ENCODE measurements around the gene TMEM115. TPM values are rescaled to one million over a fixed set of nuclear protein-coding genes. Genes with fewer than 3 reads are reported as not detected.

TMEM115 gene
- total RNA-seq, 3 donors from 2014 or later: 41.4 to 51.6 (median 41.4) TPM

DNA sequence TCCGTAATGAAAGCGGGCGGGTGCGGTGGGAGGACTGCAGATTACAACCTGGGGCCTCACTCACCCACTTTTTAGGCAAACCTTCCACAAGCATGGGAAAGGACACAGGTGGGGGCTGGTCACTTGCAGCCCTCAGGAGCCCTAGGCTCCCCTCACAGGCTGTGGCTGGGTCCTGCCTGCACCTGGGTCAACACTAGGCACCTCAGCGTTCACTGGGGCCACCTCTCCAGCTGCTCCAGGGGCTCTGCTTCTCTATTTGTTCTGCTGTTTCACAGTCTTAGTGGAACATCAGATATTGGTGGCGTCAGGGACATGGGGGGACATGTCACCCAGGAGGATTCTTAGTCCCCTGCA is 30.1 kb upstream of the TMEM115 start:
- TF ChIP-seq, protein P1, sequence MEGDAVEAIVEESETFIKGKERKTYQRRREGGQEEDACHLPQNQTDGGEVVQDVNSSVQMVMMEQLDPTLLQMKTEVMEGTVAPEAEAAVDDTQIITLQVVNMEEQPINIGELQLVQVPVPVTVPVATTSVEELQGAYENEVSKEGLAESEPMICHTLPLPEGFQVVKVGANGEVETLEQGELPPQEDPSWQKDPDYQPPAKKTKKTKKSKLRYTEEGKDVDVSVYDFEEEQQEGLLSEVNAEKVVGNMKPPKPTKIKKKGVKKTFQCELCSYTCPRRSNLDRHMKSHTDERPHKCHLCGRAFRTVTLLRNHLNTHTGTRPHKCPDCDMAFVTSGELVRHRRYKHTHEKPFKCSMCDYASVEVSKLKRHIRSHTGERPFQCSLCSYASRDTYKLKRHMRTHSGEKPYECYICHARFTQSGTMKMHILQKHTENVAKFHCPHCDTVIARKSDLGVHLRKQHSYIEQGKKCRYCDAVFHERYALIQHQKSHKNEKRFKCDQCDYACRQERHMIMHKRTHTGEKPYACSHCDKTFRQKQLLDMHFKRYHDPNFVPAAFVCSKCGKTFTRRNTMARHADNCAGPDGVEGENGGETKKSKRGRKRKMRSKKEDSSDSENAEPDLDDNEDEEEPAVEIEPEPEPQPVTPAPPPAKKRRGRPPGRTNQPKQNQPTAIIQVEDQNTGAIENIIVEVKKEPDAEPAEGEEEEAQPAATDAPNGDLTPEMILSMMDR (IDR thresholded peaks at IDR 0.05): no peak
- ATAC-seq (no peak), DNase-seq (no peak)
- Histone ChIP-seq H3K4me3 (no peak overlapping the region), H3K4me1 (ENCODE audit: low read depth) (peaks cover 3% of the 10 kb centered on the region), H3K36me3 (ENCODE audit: low read depth) (no peaks in the 10 kb centered on the region), H3K9me3 (no peaks in the 10 kb centered on the region)
- intact Hi-C loops (cut with DNase I, micrococcal nuclease): no loop called here

- ATAC-seq: no peak
- intact Hi-C loops (cut with DNase I, micrococcal nuclease): no loop called here
- Histone ChIP-seq H3K4me3 (no peak overlapping the region), H3K4me1 (ENCODE audit: low read depth) (peaks cover 3% of the 10 kb centered on the region), H3K9me3 (no peaks in the 10 kb centered on the region), H3K36me3 (ENCODE audit: low read depth) (no peaks in the 10 kb centered on the region)
- TF ChIP-seq, protein P1 (IDR thresholded peaks at IDR 0.05): no peak
- DNase-seq: no peak
Observed at GRCh38 chr3:50388720-50389413, 29.5 kb upstream of the TMEM115 start.

DNA sequence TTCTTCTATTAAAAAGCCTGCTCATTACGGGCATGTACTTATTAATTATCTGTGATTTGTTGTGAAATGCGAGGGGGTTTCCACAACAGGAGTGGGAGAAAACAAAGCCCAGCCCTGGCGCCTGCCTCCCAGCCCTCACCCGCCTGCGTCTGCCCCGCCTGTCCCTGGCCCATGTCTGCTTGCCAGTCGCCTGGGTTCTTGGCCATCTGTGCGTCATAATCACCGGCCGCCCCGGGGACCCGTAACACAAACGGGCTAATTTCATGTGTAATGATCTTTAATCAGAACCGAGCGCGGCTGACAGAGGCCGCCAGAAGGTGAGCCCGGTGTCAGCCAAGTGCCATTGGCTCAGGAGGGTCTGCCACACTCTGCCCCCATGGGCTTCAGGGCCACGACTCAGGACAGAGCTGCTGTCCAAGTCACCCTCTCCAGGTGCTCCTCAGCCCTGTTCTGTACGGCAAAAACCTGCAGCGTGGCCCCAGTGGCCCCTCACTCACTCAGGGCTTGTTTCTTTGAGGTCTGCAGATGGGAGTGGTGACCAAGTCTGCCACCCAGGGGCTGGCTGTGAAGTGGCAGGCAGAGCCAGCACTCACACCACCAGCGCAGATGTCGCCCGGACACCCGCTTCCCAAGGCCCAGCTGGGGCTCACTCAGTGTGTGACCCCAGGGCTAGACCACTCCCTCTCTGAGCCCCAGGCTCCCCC is 28.8 kb upstream of the TMEM115 start:
- DNase-seq (no peak), ATAC-seq (peak; percentile 15)
- intact Hi-C loops (cut with DNase I, micrococcal nuclease): no loop called here
- no peak overlapping the region for H3K4me3 ChIP-seq
- H3K36me3 ChIP-seq (ENCODE audit: low read depth): no peaks in the 10 kb centered on the region
- H3K4me1 ChIP-seq (ENCODE audit: low read depth): peaks cover 3% of the 10 kb centered on the region
- TF ChIP-seq, protein P1 (IDR thresholded peaks at IDR 0.05): no peak
- H3K9me3 ChIP-seq: no peaks in the 10 kb centered on the region

- ATAC-seq: no peak
- no peaks in the 10 kb centered on the region for H3K36me3 ChIP-seq (ENCODE audit: low read depth)
- no peak for DNase-seq
- intact Hi-C loops (cut with DNase I, micrococcal nuclease): no loop called here
- TF ChIP-seq, protein P1 (IDR thresholded peaks at IDR 0.05): no peak
- H3K9me3 ChIP-seq: no peaks in the 10 kb centered on the region
- H3K4me3 ChIP-seq: no peak overlapping the region
- peaks cover 2% of the 10 kb centered on the region for H3K4me1 ChIP-seq (ENCODE audit: low read depth)
Observed at GRCh38 chr3:50385754-50386153, 26.4 kb upstream of the TMEM115 start.

GRCh38 chr3:50383750-50384149 is 24.4 kb upstream of the TMEM115 start:
- DNase-seq (no peak), ATAC-seq (no peak)
- H3K4me3 ChIP-seq: no peak overlapping the region
- no peaks in the 10 kb centered on the region for H3K9me3 ChIP-seq
- no peaks in the 10 kb centered on the region for H3K4me1 ChIP-seq (ENCODE audit: low read depth)
- intact Hi-C loops (cut with DNase I, micrococcal nuclease): no loop called here
- H3K36me3 ChIP-seq (ENCODE audit: low read depth): no peaks in the 10 kb centered on the region
- TF ChIP-seq, protein P1 (IDR thresholded peaks at IDR 0.05): no peak

Measured in mucosa of descending colon (tissue), 3 donors.